Breast epithelium (tissue), 3 donors: ENCODE results near the gene EMILIN2.
"Not testable (repeated sequence)": the region's sequence is repeated elsewhere in the genome, so short reads cannot be mapped to it uniquely, and the experiment has no call there.

Experiments used
- CTCF ChIP-seq, 3 donors: fragments of 450-650 bp; IDR thresholded peaks; one replicate each; pipeline ENCODE4 v1.5.1; 2016 to 2017; ENCODE audit warnings: antibody characterized with exemption in 3 of 3, mild to moderate bottlenecking in 3 of 3, moderate library complexity in 3 of 3
- POLR2A ChIP-seq: fragments of 450-650 bp; IDR thresholded peaks from one replicate; pipeline ENCODE4 v1.6.1; 2016; ENCODE audit warnings: antibody characterized with exemption, mild to moderate bottlenecking, moderate library complexity
- POLR2AphosphoS5 ChIP-seq, 3 donors: sonication (generic); formaldehyde crosslinking; IDR thresholded peaks; one replicate each; pipeline ENCODE4 v1.6.1; 2017; ENCODE audit warnings: antibody characterized with exemption in 3 of 3

- TF ChIP-seq CTCF (IDR thresholded peaks at IDR 0.05); POLR2A; POLR2AphosphoS5 (IDR thresholded peaks at IDR 0.05): not testable (repeated sequence)
Observed at GRCh38 chr18:2852460-2852859, 5.7 kb downstream of the EMILIN2 start.
